ENCODE data around the gene KCNJ6.
A peak's percentile ranks its signal among the peaks of the same experiment; 100 is the strongest.
"Not testable (repeated sequence)": the region's sequence is repeated elsewhere in the genome, so short reads cannot be mapped to it uniquely, and the experiment has no call there.

Gene KCNJ6

GRCh38 chr21:37669249-37669648 is 247.0 kb downstream of the KCNJ6 start:
- no peak for DNase-seq

- no peak for DNase-seq
Measured at GRCh38 chr21:37668462-37669239, 247.6 kb downstream of the KCNJ6 start.

- DNase-seq, result no peak
Measured at GRCh38 chr21:37667380-37667779, 248.9 kb downstream of the KCNJ6 start.

GRCh38 chr21:37665230-37666024 is 250.8 kb downstream of the KCNJ6 start:
- DNase-seq, result no peak

- DNase-seq, result not testable (repeated sequence)
Measured at GRCh38 chr21:37662227-37662626, 254.0 kb downstream of the KCNJ6 start.

- no peak for DNase-seq
Measured at GRCh38 chr21:37660709-37661108, 255.5 kb downstream of the KCNJ6 start.

- DNase-seq, result no peak
Measured at GRCh38 chr21:37659874-37660273, 256.4 kb downstream of the KCNJ6 start.

GRCh38 chr21:37658817-37659458 is 257.3 kb downstream of the KCNJ6 start:
- DNase-seq, result no peak

GRCh38 chr21:37658121-37658816 is 258.0 kb downstream of the KCNJ6 start:
- DNase-seq, result no peak

- DNase-seq, result no peak
Measured at GRCh38 chr21:37656899-37657298, 259.4 kb downstream of the KCNJ6 start.

- DNase-seq, result no peak
Measured at GRCh38 chr21:37655611-37656300, 260.5 kb downstream of the KCNJ6 start.

- no peak for DNase-seq
Measured at GRCh38 chr21:37654596-37654995, 261.7 kb downstream of the KCNJ6 start.

GRCh38 chr21:37653201-37653600 is 263.1 kb downstream of the KCNJ6 start:
- no peak for DNase-seq

GRCh38 chr21:37647781-37648180 is 268.5 kb downstream of the KCNJ6 start:
- DNase-seq, result no peak

GRCh38 chr21:37646761-37647160 is 269.5 kb downstream of the KCNJ6 start:
- DNase-seq, result not testable (repeated sequence)

- no peak for DNase-seq
Measured at GRCh38 chr21:37645848-37646247, 270.4 kb downstream of the KCNJ6 start.

- no peak for DNase-seq
Measured at GRCh38 chr21:37644636-37645035, 271.6 kb downstream of the KCNJ6 start.

GRCh38 chr21:37643862-37644261 is 272.4 kb downstream of the KCNJ6 start:
- DNase-seq, result not testable (repeated sequence)

GRCh38 chr21:37642493-37642892 is 273.8 kb downstream of the KCNJ6 start:
- peak; percentile 16 to 36 for DNase-seq

GRCh38 chr21:37639756-37640155 is 276.5 kb downstream of the KCNJ6 start:
- no peak for DNase-seq

- no peak for DNase-seq
Measured at GRCh38 chr21:37636152-37636860, 280.0 kb downstream of the KCNJ6 start.

All from activated CD4-positive, alpha-beta T cell treated with anti-CD3 and anti-CD28 coated beads, Interleukin-2, amount 50 U/mL, for 48 hours (primary cell).